ENCODE measurements around the gene LTBP1. TPM values are rescaled to one million over a fixed set of nuclear protein-coding genes. Genes with fewer than 3 reads are reported as not detected.

LTBP1 gene
- total RNA-seq, result 0.17 and 0.69 TPM in 2 replicates
- total RNA-seq (2013), result 6.3 TPM
- polyA plus RNA-seq, result 0.12 TPM in 1 of 2 replicates, not detected in the other
- 0.09 and 2.0 TPM in 2 replicates for polyA minus RNA-seq

DNA sequence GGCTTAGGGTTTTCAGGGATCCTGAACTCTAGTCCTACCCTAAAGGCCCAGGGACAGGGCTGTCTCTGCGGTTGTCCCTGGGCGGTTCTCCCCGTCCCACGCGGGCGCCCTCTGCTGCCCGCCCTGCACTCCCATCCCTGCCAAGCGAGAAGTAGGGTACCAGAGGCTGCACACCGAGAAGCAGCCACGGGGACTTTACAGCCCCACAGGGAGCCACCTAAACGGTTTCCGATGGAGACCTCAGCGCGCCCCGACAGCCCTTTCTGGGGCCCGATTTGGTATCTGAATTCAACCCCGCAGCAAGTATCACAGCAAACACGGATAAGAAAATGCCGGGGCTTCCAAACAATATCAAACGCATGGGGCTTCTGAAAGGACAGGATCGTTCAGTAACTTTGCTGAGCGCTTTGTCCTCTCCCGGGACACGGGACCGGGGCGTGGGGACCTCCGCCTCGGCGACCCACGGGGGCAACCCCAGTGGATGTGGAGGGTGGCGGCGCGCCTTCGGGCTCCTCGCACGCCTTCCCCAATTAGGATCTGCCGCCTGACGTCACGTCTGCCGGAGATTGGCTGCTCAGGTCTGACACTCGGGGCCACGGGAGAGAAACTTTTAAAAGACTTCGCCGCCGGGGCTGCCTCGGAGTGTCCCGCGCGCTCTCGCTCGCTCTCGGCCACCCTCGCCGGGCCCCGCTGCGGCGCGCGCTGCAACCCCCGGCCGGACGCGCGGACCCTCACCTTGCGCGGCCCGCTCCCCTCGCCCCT lies at the start of gene LTBP1:
TSS of gene LTBP1 (plus strand) at position 640 of the 762 bp plus-strand sequence. CDS start 372 bp downstream, outside the sequence.
- peak within 1 kb of the TSS; percentile 4 for H3K27ac Mint-ChIP-seq
- peaks cover 0 to 21% (median 13%) of the 10 kb centered on the region in 4 experiments for H3K27me3 ChIP-seq (replicated peaks in 1 of 4; ENCODE audit: control extremely low read depth in 1 of 4, control insufficient read depth in 3 of 4, insufficient read depth in 4 of 4, low read length in 3 of 4)
- H3K9me3 ChIP-seq (ENCODE audit: control extremely low read depth in 1 of 3, control insufficient read depth in 2 of 3, insufficient read depth in 1 of 3, low read length in 2 of 3), result no peaks in the 10 kb centered on the region
- H3K36me3 ChIP-seq (replicated peaks in 1 of 2; ENCODE audit: control extremely low read depth in 1 of 2, control insufficient read depth in 1 of 2, extremely low read depth in 1 of 2, insufficient read depth in 2 of 2, low read length in 1 of 2), result no peaks in the 10 kb centered on the region
- peak within 1 kb of the TSS; percentile 42 to 72 (median 62) for H3K4me3 ChIP-seq (ENCODE audit: control extremely low read depth in 1 of 5, extremely low read depth in 1 of 5, insufficient read depth in 1 of 5, low read depth in 2 of 5, low read length in 4 of 5)
- H2AFZ ChIP-seq (ENCODE audit: insufficient read depth, low read depth, low read length, poor library complexity, severe bottlenecking), result peak within 1 kb of the TSS; percentile 86
- H3K4me1 ChIP-seq (ENCODE audit: control insufficient read depth in 2 of 2, insufficient read depth in 2 of 2, low read length in 2 of 2), result peaks cover 7 to 12% of the 10 kb centered on the region in 2 donors
- DNase-seq, result peak; percentile 68
- 1% methylated on average over 68 of the region's 68 CpGs for WGBS (ENCODE audit: insufficient coverage)
- no peaks in the 10 kb centered on the region for H3K9me3 Mint-ChIP-seq (ENCODE audit: insufficient read depth)
- ATAC-seq (ENCODE audit: low read depth), result peak; percentile 75
- peak within 1 kb of the TSS; percentile 94 for H3K4me2 ChIP-seq (replicated peaks; ENCODE audit: low read depth, low read length, poor library complexity, severe bottlenecking)
- H3K79me2 ChIP-seq (ENCODE audit: control insufficient read depth, insufficient read depth, low read length), result no peaks in the 10 kb centered on the region
- H4K20me1 ChIP-seq (ENCODE audit: control insufficient read depth, insufficient read depth, low read length, poor library complexity, severe bottlenecking), result no peaks in the 10 kb centered on the region
- H3K27ac ChIP-seq (ENCODE audit: low read length in 2 of 2), result no peak within 1 kb of the TSS
- ChIA-PET POLR2A (no interaction called here), CTCF (no interaction called here)
- H3K4me3 Mint-ChIP-seq, result peak within 1 kb of the TSS; percentile 86
- peaks cover 15% of the 10 kb centered on the region for H3K4me1 Mint-ChIP-seq
- no peak for TF ChIP-seq EZH2 (IDR thresholded peaks at IDR 0.05; ENCODE audit: borderline replicate concordance, insufficient read depth, low read depth, low read length, poor library complexity, severe bottlenecking)
- TF ChIP-seq, protein P1, sequence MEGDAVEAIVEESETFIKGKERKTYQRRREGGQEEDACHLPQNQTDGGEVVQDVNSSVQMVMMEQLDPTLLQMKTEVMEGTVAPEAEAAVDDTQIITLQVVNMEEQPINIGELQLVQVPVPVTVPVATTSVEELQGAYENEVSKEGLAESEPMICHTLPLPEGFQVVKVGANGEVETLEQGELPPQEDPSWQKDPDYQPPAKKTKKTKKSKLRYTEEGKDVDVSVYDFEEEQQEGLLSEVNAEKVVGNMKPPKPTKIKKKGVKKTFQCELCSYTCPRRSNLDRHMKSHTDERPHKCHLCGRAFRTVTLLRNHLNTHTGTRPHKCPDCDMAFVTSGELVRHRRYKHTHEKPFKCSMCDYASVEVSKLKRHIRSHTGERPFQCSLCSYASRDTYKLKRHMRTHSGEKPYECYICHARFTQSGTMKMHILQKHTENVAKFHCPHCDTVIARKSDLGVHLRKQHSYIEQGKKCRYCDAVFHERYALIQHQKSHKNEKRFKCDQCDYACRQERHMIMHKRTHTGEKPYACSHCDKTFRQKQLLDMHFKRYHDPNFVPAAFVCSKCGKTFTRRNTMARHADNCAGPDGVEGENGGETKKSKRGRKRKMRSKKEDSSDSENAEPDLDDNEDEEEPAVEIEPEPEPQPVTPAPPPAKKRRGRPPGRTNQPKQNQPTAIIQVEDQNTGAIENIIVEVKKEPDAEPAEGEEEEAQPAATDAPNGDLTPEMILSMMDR (IDR thresholded peaks at IDR 0.05), result peak; percentile 67
- intact Hi-C loops (cut with micrococcal nuclease), result loop anchor here (5.0 kb wide), 2 partner anchors 636 to 651 kb away; partner anchors contain the start of gene FAM98A
- peaks cover 27% of the 10 kb centered on the region for H3K27me3 Mint-ChIP-seq
- H3K9ac ChIP-seq (ENCODE audit: low read length), result peak within 1 kb of the TSS; percentile 64
